Stimulated activated CD8-positive, alpha-beta memory T cell treated with anti-CD3 and anti-CD28 coated beads, Interleukin-7, amount 100 ng/mL, for 4 hours (primary cell): ENCODE data around the gene SLC15A2.

Experiments used
- DNase-seq, 2 donors: peaks; one replicate each; pipeline ENCODE4 v3.0.0-alpha.2; 2020; ENCODE audit warnings: low read depth in 2 of 2

The SLC15A2 gene

DNA sequence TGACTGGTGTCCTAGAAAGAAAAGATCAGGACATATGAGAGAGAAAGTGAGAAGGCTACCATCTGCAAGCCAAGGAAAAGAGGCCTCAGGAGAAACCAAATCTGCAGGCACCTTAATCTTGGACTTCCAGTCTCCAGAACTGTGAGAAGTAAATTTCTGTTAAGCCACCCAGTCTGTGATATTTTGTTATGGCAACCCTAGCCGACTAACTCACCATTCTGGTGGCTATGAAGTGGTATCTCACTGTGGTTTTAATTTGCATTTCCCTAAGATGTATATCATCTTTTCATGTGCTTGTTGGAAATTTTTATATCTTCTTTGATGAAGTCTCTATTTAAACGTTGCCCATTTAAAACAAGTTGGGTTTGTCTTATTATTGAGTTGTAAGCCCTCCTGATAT, 87.3 kb downstream of the SLC15A2 start:
- no peak for DNase-seq

DNA sequence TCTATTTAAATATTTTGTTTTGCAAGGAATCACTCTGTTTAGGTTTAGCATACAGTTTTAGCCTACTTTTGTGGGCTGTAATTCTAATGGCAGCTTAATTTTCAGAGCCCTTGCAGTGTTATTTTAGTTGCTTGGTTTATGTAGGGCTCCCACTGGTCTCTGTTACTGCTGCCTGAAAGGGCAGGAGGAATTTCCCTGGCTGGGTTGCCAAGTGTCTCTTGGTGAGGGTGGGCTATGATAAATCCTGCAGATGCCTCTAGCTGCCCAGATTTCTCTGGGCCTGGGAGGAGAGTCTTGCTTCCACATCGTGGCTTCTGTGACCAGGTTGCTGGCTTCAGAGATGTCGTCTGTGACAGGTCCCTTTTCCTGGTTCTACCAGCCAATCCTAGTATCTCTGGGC, 91.6 kb downstream of the SLC15A2 start:
- DNase-seq: no peak

DNA sequence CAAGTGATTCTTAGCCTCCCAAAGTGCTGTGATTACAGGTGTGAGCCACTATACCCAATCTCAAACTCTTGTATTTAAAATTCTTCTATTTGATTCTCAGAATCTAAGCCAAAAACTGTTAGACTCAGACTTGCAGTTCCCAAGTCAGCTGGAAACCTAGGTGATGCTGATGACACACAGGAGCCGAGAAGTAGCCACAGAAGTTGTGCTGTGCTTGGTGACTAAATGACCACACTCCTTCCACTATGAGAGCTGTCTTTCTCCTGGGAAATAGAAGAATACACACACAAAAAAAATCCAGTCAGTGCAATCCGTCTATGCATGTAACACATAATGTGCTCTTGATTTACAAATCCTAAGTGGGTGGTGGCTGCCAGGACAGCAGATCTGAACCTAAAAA, 93.9 kb downstream of the SLC15A2 start:
- DNase-seq: no peak

DNA sequence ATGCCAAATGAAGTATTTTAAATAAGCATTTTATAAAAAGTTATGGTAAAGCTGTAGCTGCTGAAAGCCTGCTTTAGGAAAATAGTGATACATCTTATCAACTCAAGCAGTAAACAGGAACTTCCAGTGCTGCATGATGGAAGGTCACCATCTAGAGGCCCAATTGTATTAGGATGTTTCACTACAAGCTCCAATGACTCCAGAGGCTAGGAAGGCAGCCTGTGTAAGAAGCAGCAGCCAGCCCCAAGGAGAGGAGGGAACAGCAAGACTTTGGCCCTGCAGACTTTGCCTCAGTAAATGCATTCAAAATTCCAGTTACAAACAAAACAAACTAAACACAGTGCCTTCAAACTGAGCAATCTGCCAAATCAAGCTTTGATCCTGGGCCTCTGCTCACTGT, 95.7 kb downstream of the SLC15A2 start:
- DNase-seq: no peak

DNA sequence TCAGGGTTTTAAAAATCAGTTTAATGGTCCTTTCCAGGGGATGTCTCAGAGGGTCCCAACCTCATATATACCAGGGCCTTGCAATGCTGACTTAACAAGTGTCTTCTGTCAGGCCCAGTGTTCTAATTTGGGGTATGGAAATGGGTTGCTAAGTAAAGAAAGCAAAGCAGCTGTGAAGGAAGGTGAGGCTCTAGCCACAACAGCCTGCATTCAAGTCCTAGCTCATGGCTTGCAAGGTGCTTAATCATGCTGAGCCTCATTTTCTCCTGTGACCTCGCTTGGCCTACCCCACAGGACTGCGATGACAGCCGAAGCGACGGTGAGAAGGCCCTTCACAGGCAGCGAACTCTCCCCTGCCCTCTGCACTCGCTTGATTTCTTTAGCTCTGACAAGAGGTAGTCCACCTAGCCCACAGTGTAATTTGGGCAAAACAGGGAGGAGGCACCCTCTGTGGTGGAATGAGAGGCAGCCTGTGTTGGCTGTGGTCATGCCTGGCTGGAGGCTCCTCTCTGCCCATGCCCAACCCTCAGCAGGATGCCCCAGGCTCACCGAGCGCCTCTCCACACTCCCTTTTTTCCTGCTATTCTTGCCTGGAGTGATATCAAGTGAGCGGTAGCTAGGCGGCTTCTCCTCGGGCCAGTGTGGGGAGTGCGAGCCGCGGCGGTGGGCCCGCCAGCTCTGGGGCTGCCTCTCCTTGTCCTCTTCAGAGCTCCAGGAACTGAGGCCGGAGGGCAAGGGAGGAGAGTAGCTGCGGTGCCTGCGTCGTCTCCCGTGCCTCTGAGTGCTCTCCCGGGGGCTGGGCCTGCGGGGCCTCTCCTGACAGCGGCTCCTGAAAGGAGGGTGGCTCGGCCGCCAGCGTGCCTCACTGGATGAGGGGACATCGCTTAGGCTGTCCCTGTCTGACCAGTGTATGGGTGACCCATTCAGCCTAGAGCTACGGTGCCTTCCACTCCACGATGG, 98.7 kb downstream of the SLC15A2 start:
- no peak for DNase-seq
